HTR-8/SVneo (cell line): ENCODE results near the gene TKT.

ENCODE experiments used
- DNase-seq: peaks from one replicate; pipeline ENCODE4 v3.0.0; 2011; ENCODE audit warnings: low spot score, mixed read lengths; ENCODE audit not compliant: insufficient read length
- FAIRE-seq: peaks from 2 replicates; lab custom pipeline; 2011; peaks lifted over from hg19 to GRCh38; lab: Jason Lieb, UNC

The TKT gene

DNA sequence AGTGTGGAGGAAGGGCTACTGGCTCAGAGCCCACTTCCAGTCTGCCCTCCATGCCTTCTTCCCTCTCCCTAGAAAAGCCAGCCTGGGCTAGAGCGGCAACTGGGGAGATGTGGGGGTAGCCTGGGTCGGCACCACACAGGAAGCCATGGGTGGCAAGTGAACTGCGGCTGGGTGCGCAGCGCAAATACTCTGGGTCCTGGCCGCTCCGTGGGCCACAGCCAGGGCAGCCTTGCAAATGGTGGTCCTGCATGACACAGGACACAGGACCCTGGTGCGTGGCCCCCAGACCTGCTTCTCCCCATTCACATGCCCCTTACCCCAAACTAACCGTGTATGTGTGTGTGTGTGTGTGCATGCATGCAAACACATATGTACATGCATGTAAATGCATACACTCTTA lies 69.1 kb downstream of the TKT start:
- DNase-seq (no peak), FAIRE-seq (no peak)

DNA sequence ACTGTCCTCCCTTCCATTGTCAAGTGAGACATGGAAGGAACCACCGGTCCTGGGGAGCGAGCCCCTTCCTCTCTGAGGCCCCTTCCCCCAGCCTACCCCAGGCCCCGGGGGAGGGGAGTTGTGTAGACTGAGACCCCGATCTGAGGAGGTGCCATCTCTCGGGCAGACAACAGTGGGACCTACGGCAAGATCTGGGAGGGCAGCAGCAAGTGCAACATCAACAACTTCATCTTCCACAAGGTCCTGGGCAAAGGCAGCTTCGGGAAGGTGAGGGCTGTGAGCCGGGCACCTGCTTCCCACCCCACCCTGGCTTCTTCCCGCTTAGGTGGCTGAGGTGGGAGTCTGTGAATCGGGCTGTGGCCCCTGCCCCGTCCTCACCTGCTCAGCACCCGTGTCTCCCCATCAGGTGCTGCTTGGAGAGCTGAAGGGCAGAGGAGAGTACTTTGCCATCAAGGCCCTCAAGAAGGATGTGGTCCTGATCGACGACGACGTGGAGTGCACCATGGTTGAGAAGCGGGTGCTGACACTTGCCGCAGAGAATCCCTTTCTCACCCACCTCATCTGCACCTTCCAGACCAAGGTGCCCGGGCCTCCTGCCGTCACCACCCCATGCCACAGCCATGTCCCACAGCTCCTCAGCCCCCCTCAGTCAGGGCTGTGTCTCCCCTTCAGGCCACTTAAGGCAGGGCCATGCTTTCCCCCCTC lies 69.9 kb downstream of the TKT start:
- FAIRE-seq, result no peak
- no peak for DNase-seq

- DNase-seq (no peak), FAIRE-seq (no peak)
These were observed 71.1 kb downstream of the TKT start for GRCh38 chr3:53184701-53185100.

GRCh38 chr3:53183514-53183913 lies 72.3 kb downstream of the TKT start:
- no peak for FAIRE-seq
- no peak for DNase-seq

GRCh38 chr3:53182764-53183355 lies 73.0 kb downstream of the TKT start:
- FAIRE-seq (no peak), DNase-seq (no peak)

GRCh38 chr3:53181528-53181927 lies 74.3 kb downstream of the TKT start:
- peak; percentile 62 for FAIRE-seq

DNA sequence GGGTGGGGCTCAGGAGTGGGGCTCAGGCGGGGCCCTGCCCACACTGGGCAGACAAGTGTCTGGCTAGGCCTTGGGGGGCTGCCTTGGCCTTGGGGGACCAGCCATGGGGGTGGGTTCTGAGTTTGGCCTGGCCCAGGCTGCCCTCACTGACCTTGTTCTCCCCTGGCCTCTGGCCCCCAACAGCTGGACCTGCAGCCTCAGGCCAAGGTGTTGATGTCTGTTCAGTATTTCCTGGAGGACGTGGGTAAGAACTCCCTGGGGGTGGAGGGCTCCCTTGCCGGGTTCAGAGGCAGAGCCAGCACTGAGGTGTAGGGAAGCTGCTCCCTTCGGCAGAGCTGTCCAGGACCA lies 74.8 kb downstream of the TKT start:
- DNase-seq (no peak), FAIRE-seq (no peak)

More at GRCh38 chr3:53181528-53181927, 74.3 kb downstream of the TKT start:
- DNase-seq, result no peak

- no peak for FAIRE-seq
- no peak for DNase-seq
These were observed 75.4 kb downstream of the TKT start for GRCh38 chr3:53180305-53181023.

DNA sequence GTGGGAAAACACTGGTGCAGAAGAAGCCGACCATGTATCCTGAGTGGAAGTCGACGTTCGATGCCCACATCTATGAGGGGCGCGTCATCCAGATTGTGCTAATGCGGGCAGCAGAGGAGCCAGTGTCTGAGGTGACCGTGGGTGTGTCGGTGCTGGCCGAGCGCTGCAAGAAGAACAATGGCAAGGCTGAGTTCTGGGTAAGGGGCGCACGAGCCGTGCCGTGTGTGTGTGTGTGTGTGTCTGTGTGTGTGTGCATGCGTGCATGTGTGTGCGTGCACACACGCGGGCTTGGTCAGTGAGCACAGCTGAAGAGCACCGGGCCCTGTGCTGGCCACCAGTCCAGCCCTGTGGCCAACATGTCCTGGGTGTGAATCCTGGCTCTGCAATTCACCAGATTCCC lies 76.2 kb downstream of the TKT start:
- DNase-seq, result no peak
- no peak for FAIRE-seq

- no peak for FAIRE-seq
- DNase-seq, result no peak
These were observed 77.6 kb downstream of the TKT start for GRCh38 chr3:53178246-53178645.

GRCh38 chr3:53175613-53176540 lies 79.9 kb downstream of the TKT start:
- DNase-seq (no peak), FAIRE-seq (no peak)
